Endothelial cell of umbilical vein (primary cell): ENCODE results near the gene GNG2. TPM values are rescaled to one million over a fixed set of nuclear protein-coding genes. Genes with fewer than 3 reads are reported as not detected.

ENCODE experiments used
- BruUV-seq: library from RNA; stranded (reverse); fragments of 400-500 nt; replicated peaks from 2 replicates; lab custom pipeline; 2021; lab: Mats Ljungman, UMichigan
- CTCF ChIA-PET: fragments of 300-600, 350-600 bp; sonication (Branson Sonifier 250); formaldehyde crosslinking; loops from one replicate; lab custom pipeline; 2021; ENCODE audit warnings: antibody characterized with exemption, inconsistent platforms; lab: Charles Lee
- POLR2A ChIA-PET: fragments of 300-600, 350-600 bp; sonication (Branson Sonifier 250); formaldehyde crosslinking; loops from one replicate; lab custom pipeline; 2021; ENCODE audit warnings: antibody characterized with exemption, inconsistent platforms; lab: Charles Lee
- DNase-seq: peaks from one replicate; pipeline ENCODE4 v3.0.0-alpha.2; 2011; ENCODE audit warnings: low read depth, low spot score
- FAIRE-seq: peaks from 2 replicates; lab custom pipeline; 2011; peaks lifted over from hg19 to GRCh38; lab: Jason Lieb, UNC
- H2AFZ ChIP-seq: 2 replicates; pipeline ENCODE4 v1.6.0; 2012; ENCODE audit warnings: low read depth, low read length, control low read depth, inconsistent platforms
- H3K27ac ChIP-seq: 2 replicates; pipeline ENCODE4 v1.5.1; 2011; ENCODE audit warnings: low read depth, mild to moderate bottlenecking, control low read depth, low read length, moderate library complexity; ENCODE audit not compliant: insufficient read depth
- H3K27me3 ChIP-seq, 2 experiments: 2 replicates each; pipeline versions ENCODE4 v1.6.0 to v1.6.1; 2011; ENCODE audit warnings: low read length in 2 of 2, mixed read lengths in 1 of 2; ENCODE audit not compliant: control insufficient read depth in 2 of 2, insufficient read depth in 2 of 2
- H3K36me3 ChIP-seq, 2 experiments: 2 replicates in 1 of 2; 3 replicates in 1 of 2; pipeline ENCODE4 v1.5.1; 2011; ENCODE audit warnings: low read length in 2 of 2, mild to moderate bottlenecking in 1 of 2, moderate library complexity in 1 of 2; ENCODE audit not compliant: control insufficient read depth in 2 of 2, insufficient read depth in 2 of 2; ENCODE audit errors: extremely low read depth in 1 of 2
- H3K4me1 ChIP-seq: 3 replicates; pipeline ENCODE4 v1.5.1; 2011; ENCODE audit warnings: mild to moderate bottlenecking, low read length; ENCODE audit not compliant: control insufficient read depth, insufficient read depth; ENCODE audit errors: extremely low read depth
- H3K4me2 ChIP-seq: 2 replicates; pipeline ENCODE4 v1.6.1; 2011; ENCODE audit warnings: low read length, control low read depth, mixed read lengths; ENCODE audit not compliant: insufficient read depth
- H3K4me3 ChIP-seq, 3 experiments: fragments of 200-600 bp in 1 of 3; sonication (generic), shearing (Covaris generic) in 1 of 3; replicated peaks in 1 of 3; 2 replicates each; pipeline ENCODE4 v1.5.1; 2011 to 2016; ENCODE audit warnings: control low read depth in 3 of 3, low read length in 3 of 3, mild to moderate bottlenecking in 2 of 3, inconsistent platforms in 1 of 3, low read depth in 1 of 3, moderate library complexity in 1 of 3; ENCODE audit not compliant: insufficient read depth in 1 of 3
- H3K79me2 ChIP-seq: 2 replicates; pipeline ENCODE4 v1.6.0; 2012; ENCODE audit warnings: low read length, inconsistent platforms; ENCODE audit not compliant: control insufficient read depth, insufficient read depth
- H3K9ac ChIP-seq: replicated peaks from 2 replicates; pipeline ENCODE3; 2011; ENCODE audit warnings: low read length, control low read depth; ENCODE audit not compliant: insufficient read depth; ENCODE audit errors: extremely low read depth
- H3K9me1 ChIP-seq: replicated peaks from 3 replicates; pipeline ENCODE4 v1.6.0; 2011; ENCODE audit warnings: mild to moderate bottlenecking, low read length; ENCODE audit not compliant: control insufficient read depth, insufficient read depth; ENCODE audit errors: extremely low read depth
- H3K9me3 ChIP-seq: replicated peaks from 2 replicates; pipeline ENCODE4 v1.5.1; 2012; ENCODE audit warnings: low read length, inconsistent platforms; ENCODE audit not compliant: control insufficient read depth, insufficient read depth
- H4K20me1 ChIP-seq: replicated peaks from 2 replicates; pipeline ENCODE3; 2011; ENCODE audit warnings: mild to moderate bottlenecking, low read length; ENCODE audit not compliant: control insufficient read depth, insufficient read depth; ENCODE audit errors: extremely low read depth
- EZH2 ChIP-seq: IDR thresholded peaks from 2 replicates; pipeline ENCODE4 v1.6.1; 2012; ENCODE audit warnings: borderline replicate concordance, low read depth, mild to moderate bottlenecking, moderate library complexity, low read length, inconsistent platforms; ENCODE audit not compliant: severe bottlenecking
- FOS ChIP-seq: IDR thresholded peaks from 2 replicates; pipeline ENCODE4 v1.6.1; 2011; ENCODE audit warnings: mild to moderate bottlenecking, low read length, moderate library complexity, borderline replicate concordance; ENCODE audit not compliant: insufficient read depth
- GATA2 ChIP-seq: IDR thresholded peaks from 2 replicates; pipeline ENCODE4 v1.7.0; 2011; ENCODE audit warnings: low read depth, mild to moderate bottlenecking, moderate library complexity, mixed read lengths, low read length; ENCODE audit not compliant: insufficient read length, insufficient read depth
- JUN ChIP-seq: IDR thresholded peaks from 2 replicates; pipeline ENCODE4 v1.6.1; 2011; ENCODE audit warnings: borderline replicate concordance, low read depth; ENCODE audit not compliant: insufficient read length, insufficient read depth
- MYC ChIP-seq: IDR thresholded peaks from one replicate; pipeline ENCODE4 v1.6.1; 2011; ENCODE audit warnings: mild to moderate bottlenecking, low read depth, low read length
- POLR2A ChIP-seq: IDR thresholded peaks from 2 replicates; pipeline ENCODE4 v1.6.1; 2012; ENCODE audit warnings: low read depth, mild to moderate bottlenecking, control low read depth, low read length
- POLR2AphosphoS5 ChIP-seq: IDR thresholded peaks from 2 replicates; pipeline ENCODE4 v1.6.1; 2012; ENCODE audit warnings: low read depth, mild to moderate bottlenecking, control low read depth, low read length, moderate library complexity; ENCODE audit not compliant: insufficient read depth
- dilution Hi-C: fragments of 300-500 bp; cut with MboI; formaldehyde crosslinking; loops from one replicate; pipeline ENCODE4 v1.15.0; 2019; ENCODE audit warnings: low sequenced_read_pairs; ENCODE audit not compliant: extremely low pct_ligation_motif_present
- intact Hi-C: fragments of 100-400 bp; cut with micrococcal nuclease; formaldehyde crosslinking; loops from one replicate; pipeline ENCODE4 v1.10.0; 2022
- polyA plus RNA-seq, 4 experiments: library from polyadenylated mRNA; depleted of rRNA in 3 of 4; stranded (reverse) in 3 of 4; unstranded in 1 of 4; fragments of >200 nt; gene quantifications; 2 replicates each; pipeline versions ENCODE4 v1.2.1 to v1.2.3, GENCODE V29; 2011 to 2012; ENCODE audit warnings: missing spikeins in 1 of 4
- total RNA-seq: library from RNA; stranded (reverse); gene quantifications from 2 replicates; pipeline ENCODE4 v1.2.3, GENCODE V29; 2021
- TF ChIP-seq, protein P1 (sequence below), 2 donors: IDR thresholded peaks; 1 replicate in 1 of 2; 2 replicates in 1 of 2; pipeline ENCODE4 v1.5.1; 2011; ENCODE audit warnings: low read length in 2 of 2, mild to moderate bottlenecking in 2 of 2, moderate library complexity in 2 of 2, control low read depth in 1 of 2, inconsistent platforms in 1 of 2, low read depth in 1 of 2; ENCODE audit not compliant: insufficient read depth in 1 of 2; ENCODE audit errors: extremely low read depth in 1 of 2
- TF ChIP-seq, protein P2 (sequence below): IDR thresholded peaks from 2 replicates; pipeline ENCODE4 v1.6.1; 2011; ENCODE audit not compliant: insufficient read depth, insufficient read length

Gene GNG2
- total and polyA plus RNA-seq, 2 donors (not counting 3 experiments of a cell fraction or from before 2014, with no cell fraction given) = not detected

DNA sequence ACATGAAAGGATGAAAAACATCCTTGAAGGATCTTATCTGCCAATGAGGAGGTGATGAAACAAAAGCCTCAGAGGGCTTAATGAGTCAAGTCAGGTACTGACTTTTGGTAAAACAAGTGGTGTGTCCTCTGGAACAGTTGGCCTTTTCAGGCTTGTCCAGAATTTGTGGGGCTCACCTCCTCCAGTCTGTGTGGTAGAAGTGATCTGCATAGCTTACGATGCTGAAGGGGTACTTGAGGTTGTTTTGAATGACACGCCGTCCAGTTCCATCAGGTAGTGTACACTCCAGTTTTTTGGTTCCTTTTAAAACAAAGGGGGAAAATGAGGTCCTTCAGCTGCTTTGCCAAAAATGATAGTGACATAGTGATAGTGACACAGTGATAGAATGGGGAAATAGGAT is 145.9 kb downstream of the GNG2 start:
- ChIA-PET POLR2A (no interaction called here), CTCF (interaction anchor here (1.3 to 1.5 kb wide), 3 partner anchors 9 to 65 kb away, joined by 3 to 8 read pairs (median 5); no protein-coding TSS in a partner anchor)
- no peak overlapping the region for H3K27ac ChIP-seq
- H3K4me2 ChIP-seq = no peak overlapping the region
- BruUV-seq = no TSS peak
- H2AFZ ChIP-seq = no peak overlapping the region
- H3K9me3 ChIP-seq = no peaks in the 10 kb centered on the region
- H3K9ac ChIP-seq = no peak overlapping the region
- H3K9me1 ChIP-seq = no peaks in the 10 kb centered on the region
- no peaks in the 10 kb centered on the region for H3K27me3 ChIP-seq
- dilution Hi-C loops = no loop called here
- intact Hi-C loops = no loop called here
- peaks cover 25 to 29% of the 10 kb centered on the region in 2 experiments for H3K36me3 ChIP-seq
- DNase-seq = no peak
- no peak for FAIRE-seq
- no peaks in the 10 kb centered on the region for H3K79me2 ChIP-seq
- no peak for TF ChIP-seq EZH2
- H3K4me3 ChIP-seq = no peak overlapping the region
- H4K20me1 ChIP-seq = no peaks in the 10 kb centered on the region
- H3K4me1 ChIP-seq = peaks cover 17% of the 10 kb centered on the region

DNA sequence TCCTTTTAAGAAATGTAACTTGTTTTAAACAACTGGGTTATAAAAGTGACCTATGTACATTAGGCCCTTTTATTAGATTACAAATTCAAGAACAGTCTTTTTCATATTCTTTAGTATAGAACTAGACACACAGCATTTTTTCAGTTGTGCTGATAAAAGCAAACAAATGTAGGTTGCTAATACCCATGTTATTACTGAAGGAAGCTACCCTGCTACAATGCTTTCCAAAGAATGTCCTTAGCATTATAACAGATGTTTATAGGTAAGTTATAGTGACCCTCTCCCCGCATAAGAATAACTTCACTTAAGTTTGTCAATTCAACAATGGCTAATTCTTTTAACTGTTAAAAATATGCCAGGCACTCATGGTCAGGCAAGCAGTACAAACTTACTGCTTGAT is 146.8 kb downstream of the GNG2 start:
- no peaks in the 10 kb centered on the region for H3K9me3 ChIP-seq
- H2AFZ ChIP-seq = no peak overlapping the region
- H3K9ac ChIP-seq = no peak overlapping the region
- no peaks in the 10 kb centered on the region for H3K27me3 ChIP-seq
- DNase-seq (no peak), FAIRE-seq (no peak)
- no peaks in the 10 kb centered on the region for H4K20me1 ChIP-seq
- H3K36me3 ChIP-seq = peaks cover 29% of the 10 kb centered on the region in 2 experiments
- ChIA-PET POLR2A (no interaction called here), CTCF (interaction anchor here (0.6 to 1.3 kb wide), 4 partner anchors 12 to 64 kb away, joined by 3 to 5 read pairs (median 4); no protein-coding TSS in a partner anchor)
- no TSS peak for BruUV-seq
- dilution Hi-C loops = no loop called here
- intact Hi-C loops = no loop called here
- H3K27ac ChIP-seq = no peak overlapping the region
- H3K9me1 ChIP-seq = no peaks in the 10 kb centered on the region
- no peak for TF ChIP-seq EZH2
- no peak for TF ChIP-seq GATA2
- TF ChIP-seq POLR2AphosphoS5 = no peak
- no peak for TF ChIP-seq FOS
- no peak for TF ChIP-seq MYC
- no peak for TF ChIP-seq JUN
- TF ChIP-seq, protein P1, sequence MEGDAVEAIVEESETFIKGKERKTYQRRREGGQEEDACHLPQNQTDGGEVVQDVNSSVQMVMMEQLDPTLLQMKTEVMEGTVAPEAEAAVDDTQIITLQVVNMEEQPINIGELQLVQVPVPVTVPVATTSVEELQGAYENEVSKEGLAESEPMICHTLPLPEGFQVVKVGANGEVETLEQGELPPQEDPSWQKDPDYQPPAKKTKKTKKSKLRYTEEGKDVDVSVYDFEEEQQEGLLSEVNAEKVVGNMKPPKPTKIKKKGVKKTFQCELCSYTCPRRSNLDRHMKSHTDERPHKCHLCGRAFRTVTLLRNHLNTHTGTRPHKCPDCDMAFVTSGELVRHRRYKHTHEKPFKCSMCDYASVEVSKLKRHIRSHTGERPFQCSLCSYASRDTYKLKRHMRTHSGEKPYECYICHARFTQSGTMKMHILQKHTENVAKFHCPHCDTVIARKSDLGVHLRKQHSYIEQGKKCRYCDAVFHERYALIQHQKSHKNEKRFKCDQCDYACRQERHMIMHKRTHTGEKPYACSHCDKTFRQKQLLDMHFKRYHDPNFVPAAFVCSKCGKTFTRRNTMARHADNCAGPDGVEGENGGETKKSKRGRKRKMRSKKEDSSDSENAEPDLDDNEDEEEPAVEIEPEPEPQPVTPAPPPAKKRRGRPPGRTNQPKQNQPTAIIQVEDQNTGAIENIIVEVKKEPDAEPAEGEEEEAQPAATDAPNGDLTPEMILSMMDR (IDR thresholded peaks at IDR 0.05; ENCODE audit: extremely low read depth in 1 of 2, insufficient read depth in 1 of 2, low read depth in 1 of 2, low read length in 2 of 2) = no peak
- TF ChIP-seq, protein P2, sequence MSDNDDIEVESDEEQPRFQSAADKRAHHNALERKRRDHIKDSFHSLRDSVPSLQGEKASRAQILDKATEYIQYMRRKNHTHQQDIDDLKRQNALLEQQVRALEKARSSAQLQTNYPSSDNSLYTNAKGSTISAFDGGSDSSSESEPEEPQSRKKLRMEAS = no peak
- TF ChIP-seq POLR2A = no peak
- no peak overlapping the region for H3K4me2 ChIP-seq
- H3K79me2 ChIP-seq = no peaks in the 10 kb centered on the region
- H3K4me3 ChIP-seq = no peak overlapping the region
- H3K4me1 ChIP-seq = peaks cover 14% of the 10 kb centered on the region
